ENCODE measurements around the gene FARS2.

The FARS2 gene

DNA sequence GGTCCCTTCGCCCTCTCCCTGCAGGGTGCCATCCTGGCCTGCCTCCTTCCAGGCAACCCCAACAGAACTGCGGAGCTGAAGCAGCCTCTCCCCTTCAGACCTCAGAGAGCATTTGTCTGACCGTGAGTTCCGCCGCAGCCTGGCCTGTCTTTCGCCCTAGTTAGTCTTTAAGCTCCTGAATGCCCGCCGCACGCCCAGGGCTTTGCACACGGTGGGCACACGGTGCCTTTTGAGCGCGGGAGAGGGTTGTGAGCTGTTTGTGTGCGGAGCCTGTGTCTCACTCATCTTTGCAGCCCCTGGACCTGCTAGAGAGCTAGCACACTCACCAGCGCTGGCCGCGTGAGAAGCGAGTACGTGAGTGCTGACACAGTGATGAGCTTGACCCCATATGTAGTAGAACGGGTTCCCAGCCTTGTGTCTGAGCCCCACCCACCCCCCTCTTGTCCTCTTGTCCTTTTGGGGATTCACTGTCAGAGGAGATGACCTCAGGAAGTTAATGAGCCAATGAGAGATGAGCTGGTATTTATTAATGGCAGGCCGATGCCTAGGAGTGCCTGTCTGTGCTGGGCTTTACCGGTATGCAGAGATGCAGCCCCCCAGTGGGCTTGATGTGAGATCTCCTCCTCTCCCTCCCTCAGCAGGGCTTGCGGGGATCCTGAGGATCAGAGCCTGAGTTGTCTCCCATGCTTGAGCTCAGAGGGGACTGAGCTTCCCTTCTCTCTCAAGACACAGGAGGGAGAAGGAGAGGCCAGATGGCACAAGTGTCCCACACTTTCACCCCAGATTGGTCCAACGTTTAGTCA, 249.2 kb downstream of the FARS2 start (continued):
- TF ChIP-seq, protein P1, sequence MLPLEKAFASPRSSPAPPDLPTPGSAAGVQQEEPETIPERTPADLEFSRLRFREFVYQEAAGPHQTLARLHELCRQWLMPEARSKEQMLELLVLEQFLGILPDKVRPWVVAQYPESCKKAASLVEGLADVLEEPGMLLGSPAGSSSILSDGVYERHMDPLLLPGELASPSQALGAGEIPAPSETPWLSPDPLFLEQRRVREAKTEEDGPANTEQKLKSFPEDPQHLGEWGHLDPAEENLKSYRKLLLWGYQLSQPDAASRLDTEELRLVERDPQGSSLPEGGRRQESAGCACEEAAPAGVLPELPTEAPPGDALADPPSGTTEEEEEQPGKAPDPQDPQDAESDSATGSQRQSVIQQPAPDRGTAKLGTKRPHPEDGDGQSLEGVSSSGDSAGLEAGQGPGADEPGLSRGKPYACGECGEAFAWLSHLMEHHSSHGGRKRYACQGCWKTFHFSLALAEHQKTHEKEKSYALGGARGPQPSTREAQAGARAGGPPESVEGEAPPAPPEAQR (tag by site-specific recombination; IDR thresholded peaks at IDR 0.05), result no peak
- TF ChIP-seq ZNF837 (tag by site-specific recombination; IDR thresholded peaks at IDR 0.05), result no peak
- no peak for TF ChIP-seq GLI4 (tag by site-specific recombination; IDR thresholded peaks at IDR 0.05)
- TF ChIP-seq, protein P2, sequence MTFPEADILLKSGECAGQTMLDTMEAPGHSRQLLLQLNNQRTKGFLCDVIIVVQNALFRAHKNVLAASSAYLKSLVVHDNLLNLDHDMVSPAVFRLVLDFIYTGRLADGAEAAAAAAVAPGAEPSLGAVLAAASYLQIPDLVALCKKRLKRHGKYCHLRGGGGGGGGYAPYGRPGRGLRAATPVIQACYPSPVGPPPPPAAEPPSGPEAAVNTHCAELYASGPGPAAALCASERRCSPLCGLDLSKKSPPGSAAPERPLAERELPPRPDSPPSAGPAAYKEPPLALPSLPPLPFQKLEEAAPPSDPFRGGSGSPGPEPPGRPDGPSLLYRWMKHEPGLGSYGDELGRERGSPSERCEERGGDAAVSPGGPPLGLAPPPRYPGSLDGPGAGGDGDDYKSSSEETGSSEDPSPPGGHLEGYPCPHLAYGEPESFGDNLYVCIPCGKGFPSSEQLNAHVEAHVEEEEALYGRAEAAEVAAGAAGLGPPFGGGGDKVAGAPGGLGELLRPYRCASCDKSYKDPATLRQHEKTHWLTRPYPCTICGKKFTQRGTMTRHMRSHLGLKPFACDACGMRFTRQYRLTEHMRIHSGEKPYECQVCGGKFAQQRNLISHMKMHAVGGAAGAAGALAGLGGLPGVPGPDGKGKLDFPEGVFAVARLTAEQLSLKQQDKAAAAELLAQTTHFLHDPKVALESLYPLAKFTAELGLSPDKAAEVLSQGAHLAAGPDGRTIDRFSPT (tag by site-specific recombination; IDR thresholded peaks at IDR 0.05), result no peak
- no peak for TF ChIP-seq IKZF3 (tag by site-specific recombination; IDR thresholded peaks at IDR 0.05)
- TF ChIP-seq, protein P3, sequence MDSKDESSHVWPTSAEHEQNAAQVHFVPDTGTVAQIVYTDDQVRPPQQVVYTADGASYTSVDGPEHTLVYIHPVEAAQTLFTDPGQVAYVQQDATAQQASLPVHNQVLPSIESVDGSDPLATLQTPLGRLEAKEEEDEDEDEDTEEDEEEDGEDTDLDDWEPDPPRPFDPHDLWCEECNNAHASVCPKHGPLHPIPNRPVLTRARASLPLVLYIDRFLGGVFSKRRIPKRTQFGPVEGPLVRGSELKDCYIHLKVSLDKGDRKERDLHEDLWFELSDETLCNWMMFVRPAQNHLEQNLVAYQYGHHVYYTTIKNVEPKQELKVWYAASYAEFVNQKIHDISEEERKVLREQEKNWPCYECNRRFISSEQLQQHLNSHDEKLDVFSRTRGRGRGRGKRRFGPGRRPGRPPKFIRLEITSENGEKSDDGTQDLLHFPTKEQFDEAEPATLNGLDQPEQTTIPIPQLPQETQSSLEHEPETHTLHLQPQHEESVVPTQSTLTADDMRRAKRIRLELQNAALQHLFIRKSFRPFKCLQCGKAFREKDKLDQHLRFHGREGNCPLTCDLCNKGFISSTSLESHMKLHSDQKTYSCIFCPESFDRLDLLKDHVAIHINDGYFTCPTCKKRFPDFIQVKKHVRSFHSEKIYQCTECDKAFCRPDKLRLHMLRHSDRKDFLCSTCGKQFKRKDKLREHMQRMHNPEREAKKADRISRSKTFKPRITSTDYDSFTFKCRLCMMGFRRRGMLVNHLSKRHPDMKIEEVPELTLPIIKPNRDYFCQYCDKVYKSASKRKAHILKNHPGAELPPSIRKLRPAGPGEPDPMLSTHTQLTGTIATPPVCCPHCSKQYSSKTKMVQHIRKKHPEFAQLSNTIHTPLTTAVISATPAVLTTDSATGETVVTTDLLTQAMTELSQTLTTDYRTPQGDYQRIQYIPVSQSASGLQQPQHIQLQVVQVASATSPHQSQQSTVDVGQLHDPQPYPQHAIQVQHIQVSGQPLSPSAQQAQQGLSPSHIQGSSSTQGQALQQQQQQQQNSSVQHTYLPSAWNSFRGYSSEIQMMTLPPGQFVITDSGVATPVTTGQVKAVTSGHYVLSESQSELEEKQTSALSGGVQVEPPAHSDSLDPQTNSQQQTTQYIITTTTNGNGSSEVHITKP (tag by site-specific recombination; IDR thresholded peaks at IDR 0.05), result no peak
- TF ChIP-seq ZNF600 (tag by site-specific recombination; IDR thresholded peaks at IDR 0.05), result no peak
- TF ChIP-seq ZNF132 (tag by site-specific recombination; IDR thresholded peaks at IDR 0.05; ENCODE audit: borderline replicate concordance), result no peak

DNA sequence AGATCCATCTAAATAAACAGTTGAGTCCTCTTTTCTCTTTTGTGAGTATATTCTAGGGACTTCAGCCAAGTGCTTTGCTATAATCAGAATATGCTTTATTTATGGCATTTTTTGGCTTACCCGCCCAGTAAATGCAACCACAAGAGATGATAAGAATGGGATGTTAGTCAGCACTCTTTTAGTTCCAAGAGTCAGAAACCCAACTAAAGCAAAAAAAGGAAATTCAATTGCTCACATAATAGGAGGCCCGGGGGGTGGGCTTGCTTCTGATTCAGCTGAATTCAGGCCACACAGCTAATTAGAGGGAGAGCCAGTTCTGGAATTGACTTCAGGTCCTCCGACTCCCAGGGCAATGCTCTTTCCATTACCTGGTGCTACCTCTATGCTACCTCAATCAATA, 250.6 kb downstream of the FARS2 start:
- Histone ChIP-seq H3K36me3 (ENCODE audit: control insufficient read depth in 2 of 2, insufficient read depth in 1 of 2, low read length in 2 of 2) (no peaks in the 10 kb centered on the region), H3K4me1 (ENCODE audit: control insufficient read depth, insufficient read depth, low read length) (peaks cover 6% of the 10 kb centered on the region; the same call in 1 of the 2 replicates), H3K9me3 (ENCODE audit: control insufficient read depth, insufficient read depth, low read depth, low read length) (no peaks in the 10 kb centered on the region), H3K27ac (ENCODE audit: extremely low read depth, low read depth, low read length) (no peak overlapping the region), H3K4me3 (ENCODE audit: low read depth, low read length) (no peak overlapping the region)
- ChIA-PET POLR2A (no interaction called here), CTCF (interaction anchor here (0.6 to 1.0 kb wide), 3 partner anchors 14 to 294 kb away, joined by 3 read pairs; no protein-coding TSS in a partner anchor)
- TF ChIP-seq KLF10 (tag by site-specific recombination; IDR thresholded peaks at IDR 0.05) (no peak), ZNF548 (tag by site-specific recombination; IDR thresholded peaks at IDR 0.05) (no peak), ZBTB7A (tag by site-specific recombination; IDR thresholded peaks at IDR 0.05; ENCODE audit: low read depth) (no peak), ZNF621 (tag by site-specific recombination; IDR thresholded peaks at IDR 0.05) (no peak), GFI1B (tag by site-specific recombination; IDR thresholded peaks at IDR 0.05) (no peak), MYNN (tag by site-specific recombination; IDR thresholded peaks at IDR 0.05; ENCODE audit: borderline replicate concordance) (no peak), KLF8 (tag by site-specific recombination; IDR thresholded peaks at IDR 0.05) (no peak), ZNF37A (tag by site-specific recombination; IDR thresholded peaks at IDR 0.05) (no peak)
- TF ChIP-seq, protein P4, sequence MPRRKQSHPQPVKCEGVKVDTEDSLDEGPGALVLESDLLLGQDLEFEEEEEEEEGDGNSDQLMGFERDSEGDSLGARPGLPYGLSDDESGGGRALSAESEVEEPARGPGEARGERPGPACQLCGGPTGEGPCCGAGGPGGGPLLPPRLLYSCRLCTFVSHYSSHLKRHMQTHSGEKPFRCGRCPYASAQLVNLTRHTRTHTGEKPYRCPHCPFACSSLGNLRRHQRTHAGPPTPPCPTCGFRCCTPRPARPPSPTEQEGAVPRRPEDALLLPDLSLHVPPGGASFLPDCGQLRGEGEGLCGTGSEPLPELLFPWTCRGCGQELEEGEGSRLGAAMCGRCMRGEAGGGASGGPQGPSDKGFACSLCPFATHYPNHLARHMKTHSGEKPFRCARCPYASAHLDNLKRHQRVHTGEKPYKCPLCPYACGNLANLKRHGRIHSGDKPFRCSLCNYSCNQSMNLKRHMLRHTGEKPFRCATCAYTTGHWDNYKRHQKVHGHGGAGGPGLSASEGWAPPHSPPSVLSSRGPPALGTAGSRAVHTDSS (tag by site-specific recombination; IDR thresholded peaks at IDR 0.05), result no peak
- TF ChIP-seq, protein P5, sequence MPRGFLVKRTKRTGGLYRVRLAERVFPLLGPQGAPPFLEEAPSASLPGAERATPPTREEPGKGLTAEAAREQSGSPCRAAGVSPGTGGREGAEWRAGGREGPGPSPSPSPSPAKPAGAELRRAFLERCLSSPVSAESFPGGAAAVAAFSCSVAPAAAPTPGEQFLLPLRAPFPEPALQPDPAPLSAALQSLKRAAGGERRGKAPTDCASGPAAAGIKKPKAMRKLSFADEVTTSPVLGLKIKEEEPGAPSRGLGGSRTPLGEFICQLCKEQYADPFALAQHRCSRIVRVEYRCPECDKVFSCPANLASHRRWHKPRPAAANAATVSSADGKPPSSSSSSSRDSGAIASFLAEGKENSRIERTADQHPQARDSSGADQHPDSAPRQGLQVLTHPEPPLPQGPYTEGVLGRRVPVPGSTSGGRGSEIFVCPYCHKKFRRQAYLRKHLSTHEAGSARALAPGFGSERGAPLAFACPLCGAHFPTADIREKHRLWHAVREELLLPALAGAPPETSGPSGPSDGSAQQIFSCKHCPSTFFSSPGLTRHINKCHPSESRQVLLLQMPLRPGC (tag by site-specific recombination; IDR thresholded peaks at IDR 0.05), result no peak
- TF ChIP-seq, protein P6, sequence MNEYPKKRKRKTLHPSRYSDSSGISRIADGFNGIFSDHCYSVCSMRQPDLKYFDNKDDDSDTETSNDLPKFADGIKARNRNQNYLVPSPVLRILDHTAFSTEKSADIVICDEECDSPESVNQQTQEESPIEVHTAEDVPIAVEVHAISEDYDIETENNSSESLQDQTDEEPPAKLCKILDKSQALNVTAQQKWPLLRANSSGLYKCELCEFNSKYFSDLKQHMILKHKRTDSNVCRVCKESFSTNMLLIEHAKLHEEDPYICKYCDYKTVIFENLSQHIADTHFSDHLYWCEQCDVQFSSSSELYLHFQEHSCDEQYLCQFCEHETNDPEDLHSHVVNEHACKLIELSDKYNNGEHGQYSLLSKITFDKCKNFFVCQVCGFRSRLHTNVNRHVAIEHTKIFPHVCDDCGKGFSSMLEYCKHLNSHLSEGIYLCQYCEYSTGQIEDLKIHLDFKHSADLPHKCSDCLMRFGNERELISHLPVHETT (tag by site-specific recombination; IDR thresholded peaks at IDR 0.05), result no peak
- TF ChIP-seq, protein P7, sequence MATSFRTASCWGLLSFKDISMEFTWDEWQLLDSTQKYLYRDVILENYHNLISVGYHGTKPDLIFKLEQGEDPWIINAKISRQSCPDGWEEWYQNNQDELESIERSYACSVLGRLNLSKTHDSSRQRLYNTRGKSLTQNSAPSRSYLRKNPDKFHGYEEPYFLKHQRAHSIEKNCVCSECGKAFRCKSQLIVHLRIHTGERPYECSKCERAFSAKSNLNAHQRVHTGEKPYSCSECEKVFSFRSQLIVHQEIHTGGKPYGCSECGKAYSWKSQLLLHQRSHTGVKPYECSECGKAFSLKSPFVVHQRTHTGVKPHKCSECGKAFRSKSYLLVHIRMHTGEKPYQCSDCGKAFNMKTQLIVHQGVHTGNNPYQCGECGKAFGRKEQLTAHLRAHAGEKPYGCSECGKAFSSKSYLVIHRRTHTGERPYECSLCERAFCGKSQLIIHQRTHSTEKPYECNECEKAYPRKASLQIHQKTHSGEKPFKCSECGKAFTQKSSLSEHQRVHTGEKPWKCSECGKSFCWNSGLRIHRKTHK (tag by site-specific recombination; IDR thresholded peaks at IDR 0.05), result no peak
- TF ChIP-seq, protein P8, sequence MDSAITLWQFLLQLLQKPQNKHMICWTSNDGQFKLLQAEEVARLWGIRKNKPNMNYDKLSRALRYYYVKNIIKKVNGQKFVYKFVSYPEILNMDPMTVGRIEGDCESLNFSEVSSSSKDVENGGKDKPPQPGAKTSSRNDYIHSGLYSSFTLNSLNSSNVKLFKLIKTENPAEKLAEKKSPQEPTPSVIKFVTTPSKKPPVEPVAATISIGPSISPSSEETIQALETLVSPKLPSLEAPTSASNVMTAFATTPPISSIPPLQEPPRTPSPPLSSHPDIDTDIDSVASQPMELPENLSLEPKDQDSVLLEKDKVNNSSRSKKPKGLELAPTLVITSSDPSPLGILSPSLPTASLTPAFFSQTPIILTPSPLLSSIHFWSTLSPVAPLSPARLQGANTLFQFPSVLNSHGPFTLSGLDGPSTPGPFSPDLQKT (IDR thresholded peaks at IDR 0.05; ENCODE audit: borderline replicate concordance, low read depth, low read length), result no peak
